A673 (cell line): ENCODE results near the gene CDK15.

Experiments used
- CTCF ChIP-seq: fragments of 300-800, 200-600 bp; sonication (generic); conservative IDR thresholded peaks from 2 replicates; pipeline ENCODE4 v1.5.1; 2017; ENCODE audit warnings: low read depth, mild to moderate bottlenecking, antibody characterized with exemption, low read length, moderate library complexity, mixed read lengths
- EZH2 ChIP-seq: fragments of 200-600 bp; sonication (generic); IDR thresholded peaks from 2 replicates; pipeline ENCODE4 v1.6.1; 2017; ENCODE audit warnings: borderline replicate concordance, low read depth, mild to moderate bottlenecking, mixed read lengths, antibody characterized with exemption, low read length; ENCODE audit not compliant: poor library complexity, severe bottlenecking

DNA sequence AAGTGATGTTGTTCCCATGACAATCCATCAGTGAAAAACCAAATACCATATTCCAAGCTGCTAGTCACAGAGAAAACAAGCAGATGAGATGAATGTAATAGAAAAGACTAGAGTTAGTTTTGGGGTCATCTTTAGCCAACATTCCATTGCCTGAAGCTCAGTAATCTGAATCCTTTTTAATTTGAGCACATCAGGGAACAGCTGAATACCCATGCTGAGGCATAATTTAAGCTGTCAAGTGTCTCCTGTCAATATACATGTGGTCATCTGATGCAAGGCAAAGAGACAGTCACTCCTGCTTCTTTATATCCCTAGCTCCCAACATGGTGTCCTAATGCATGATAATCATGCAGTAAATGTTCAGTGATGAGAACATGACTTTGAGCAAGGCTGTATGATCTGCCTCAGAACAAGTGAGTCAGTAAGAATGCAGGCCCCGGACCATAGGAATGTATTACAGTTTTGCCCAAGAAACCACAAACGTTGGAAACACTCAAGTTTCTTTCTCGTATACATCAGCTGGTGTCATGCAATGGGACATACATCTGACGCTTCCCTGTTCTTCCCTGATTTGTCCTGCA is 48.0 kb downstream of the CDK15 start:
- TF ChIP-seq EZH2, result no peak
- no peak for TF ChIP-seq CTCF
